ENCODE results near the gene PARP14.
"Not testable (repeated sequence)": the region's sequence is repeated elsewhere in the genome, so short reads cannot be mapped to it uniquely, and the experiment has no call there.

- TF ChIP-seq POLR2A, CTCF (IDR thresholded peaks at IDR 0.05): not testable (repeated sequence)
Measured at GRCh38 chr3:122651233-122651907, 29.3 kb upstream of the PARP14 start.

Data from breast epithelium (tissue), 3 donors.